ENCODE results near the gene MAU2. TPM values are rescaled to one million over a fixed set of nuclear protein-coding genes. Genes with fewer than 3 reads are reported as not detected.

Gene MAU2
- total and polyA plus RNA-seq, 2 of the 13 experiments (the other 11 are each of a cell fraction or from before 2014, with no cell fraction given) = 16.8 to 33.8 TPM

- TF ChIP-seq ZNF616 (CRISPR knock-in tag; IDR thresholded peaks at IDR 0.05; ENCODE audit: low read depth) (no peak), E2F1 (CRISPR knock-in tag; IDR thresholded peaks at IDR 0.05) (no peak), TCF7 (IDR thresholded peaks at IDR 0.05; ENCODE audit: low read depth) (no peak), HNRNPL (IDR thresholded peaks at IDR 0.05; ENCODE audit: low read depth, low read length) (no peak), KDM2A (CRISPR knock-in tag; IDR thresholded peaks at IDR 0.05; ENCODE audit: borderline replicate concordance, low read depth) (peak; percentile 89), HOXA3 (CRISPR knock-in tag; IDR thresholded peaks at IDR 0.05) (peak; percentile 84; the same call in 1 of the 2 replicates), ZNF367 (CRISPR knock-in tag; IDR thresholded peaks at IDR 0.05; ENCODE audit: borderline replicate concordance) (no peak), MNT (IDR thresholded peaks at IDR 0.05) (no peak), ZNF761 (CRISPR knock-in tag; conservative IDR thresholded peaks at IDR 0.05) (no peak; the same call in 1 of the 2 replicates), NONO (IDR thresholded peaks at IDR 0.05) (no peak), NONO (CRISPR knock-in tag; conservative IDR thresholded peaks at IDR 0.05) (peak; percentile 95), RFX3 (CRISPR knock-in tag; IDR thresholded peaks at IDR 0.05) (no peak), ZNF792 (CRISPR knock-in tag; IDR thresholded peaks at IDR 0.05) (peak; percentile 66; the same call in 1 of the 2 replicates), POGZ (CRISPR knock-in tag; IDR thresholded peaks at IDR 0.05) (peak; percentile 62; the same call in 1 of the 2 replicates), ZNF816 (CRISPR knock-in tag; IDR thresholded peaks at IDR 0.05; ENCODE audit: borderline replicate concordance) (no peak), ZNF414 (CRISPR knock-in tag; IDR thresholded peaks at IDR 0.05) (no peak), ETV5 (CRISPR knock-in tag; IDR thresholded peaks at IDR 0.05; ENCODE audit: borderline replicate concordance) (peak; percentile 92), EEA1 (CRISPR knock-in tag; IDR thresholded peaks at IDR 0.05; ENCODE audit: borderline replicate concordance) (no peak), MBNL3 (CRISPR knock-in tag; conservative IDR thresholded peaks at IDR 0.05) (no peak), ZBTB21 (CRISPR knock-in tag; IDR thresholded peaks at IDR 0.05) (no peak), CTCF (CRISPR knock-in tag; IDR thresholded peaks at IDR 0.05) (peak; percentile 100), ZNF644 (CRISPR knock-in tag; IDR thresholded peaks at IDR 0.05; ENCODE audit: low read depth) (no peak), ZNF362 (CRISPR knock-in tag; IDR thresholded peaks at IDR 0.05; ENCODE audit: borderline replicate concordance) (no peak), SYNCRIP (IDR thresholded peaks at IDR 0.05; ENCODE audit: insufficient read depth, low read depth, low read length) (no peak)
Measured at GRCh38 chr19:19366434-19367396, 46.1 kb downstream of the MAU2 start (continued).

Measured in HepG2 (cell line).